Measurements from ENCODE around the gene TEX10. TPM values are rescaled to one million over a fixed set of nuclear protein-coding genes. Genes with fewer than 3 reads are reported as not detected.

TEX10 gene
- total RNA-seq, 1 experiment from 2014 or later, result 15.4 TPM

- BruUV-seq (replicated peaks), result no TSS peak
- Histone ChIP-seq H3K4me1 (ENCODE audit: control insufficient read depth, insufficient read depth, low read length) (no peaks in the 10 kb centered on the region), H3K9me3 (ENCODE audit: control insufficient read depth, insufficient read depth, low read depth, low read length) (no peaks in the 10 kb centered on the region), H3K36me3 (ENCODE audit: control insufficient read depth, insufficient read depth, low read length) (no peaks in the 10 kb centered on the region), H3K4me3 (ENCODE audit: low read depth in 2 of 2, low read length in 2 of 2) (no peak overlapping the region), H3K27me3 (ENCODE audit: control insufficient read depth, insufficient read depth, low read length) (no peaks in the 10 kb centered on the region), H3K27ac (ENCODE audit: low read length) (no peak overlapping the region)
- DNase-seq (ENCODE audit: low read depth, low spot score) (no peak), ATAC-seq (no peak)
- intact Hi-C loops (cut with micrococcal nuclease; ENCODE audit: unreplicated experiment) (no loop called here), in situ Hi-C loops (cut with HindIII; ENCODE audit: low pct_unique_long_range_greater_than_20kb, low sequenced_read_pairs) (no loop called here)
- CTCF ChIA-PET, result no interaction called here
- POLR2A ChIA-PET, result interaction anchor here (0.6 kb wide), 1 partner anchor 820 kb away, joined by 5 read pairs; no protein-coding TSS in a partner anchor
- TF ChIP-seq POLR2AphosphoS5 (IDR thresholded peaks at IDR 0.05; ENCODE audit: low read depth, low read length) (no peak), SIN3A (IDR thresholded peaks at IDR 0.05; ENCODE audit: borderline replicate concordance, insufficient read depth, low read depth, low read length) (no peak)
Measured at GRCh38 chr9:100281676-100282387, 70.9 kb downstream of the TEX10 start.

- in situ Hi-C loops (cut with HindIII; ENCODE audit: low pct_unique_long_range_greater_than_20kb, low sequenced_read_pairs) (no loop called here), intact Hi-C loops (cut with micrococcal nuclease; ENCODE audit: unreplicated experiment) (no loop called here)
- Histone ChIP-seq H3K27ac (ENCODE audit: low read length) (no peak overlapping the region), H3K9me3 (ENCODE audit: control insufficient read depth, insufficient read depth, low read depth, low read length) (no peaks in the 10 kb centered on the region), H3K4me3 (ENCODE audit: low read depth in 2 of 2, low read length in 2 of 2) (no peak overlapping the region), H3K4me1 (ENCODE audit: control insufficient read depth, insufficient read depth, low read length) (no peaks in the 10 kb centered on the region), H3K27me3 (ENCODE audit: control insufficient read depth, insufficient read depth, low read length) (no peaks in the 10 kb centered on the region), H3K36me3 (ENCODE audit: control insufficient read depth, insufficient read depth, low read length) (no peaks in the 10 kb centered on the region)
- ChIA-PET POLR2A (no interaction called here), CTCF (no interaction called here)
- no peak for ATAC-seq
- TF ChIP-seq REST (IDR thresholded peaks at IDR 0.05; ENCODE audit: insufficient read depth in 1 of 2, low read depth in 2 of 2, low read length in 1 of 2), result no peak
- TF ChIP-seq TCF7L2 (IDR thresholded peaks at IDR 0.05; ENCODE audit: low read depth, low read length), result no peak
- TF ChIP-seq POLR2AphosphoS5 (IDR thresholded peaks at IDR 0.05; ENCODE audit: low read depth, low read length), result no peak
- no peak for TF ChIP-seq SIN3A (IDR thresholded peaks at IDR 0.05; ENCODE audit: borderline replicate concordance, insufficient read depth, low read depth, low read length)
- TF ChIP-seq CTCF (IDR thresholded peaks at IDR 0.05), result no peak
- no TSS peak for BruUV-seq (replicated peaks)
- no peak for DNase-seq (ENCODE audit: low read depth, low spot score)
Measured at GRCh38 chr9:100281066-100281465, 71.7 kb downstream of the TEX10 start.

All from Panc1 (cell line).